ENCODE results near the gene MMP25. TPM values are rescaled to one million over a fixed set of nuclear protein-coding genes. Genes with fewer than 3 reads are reported as not detected.
A peak's percentile ranks its signal among the peaks of the same experiment; 100 is the strongest.

MMP25 gene
- polyA plus RNA-seq, 3 donors = 0.71 to 26.6 (median 2.6) TPM

DNA sequence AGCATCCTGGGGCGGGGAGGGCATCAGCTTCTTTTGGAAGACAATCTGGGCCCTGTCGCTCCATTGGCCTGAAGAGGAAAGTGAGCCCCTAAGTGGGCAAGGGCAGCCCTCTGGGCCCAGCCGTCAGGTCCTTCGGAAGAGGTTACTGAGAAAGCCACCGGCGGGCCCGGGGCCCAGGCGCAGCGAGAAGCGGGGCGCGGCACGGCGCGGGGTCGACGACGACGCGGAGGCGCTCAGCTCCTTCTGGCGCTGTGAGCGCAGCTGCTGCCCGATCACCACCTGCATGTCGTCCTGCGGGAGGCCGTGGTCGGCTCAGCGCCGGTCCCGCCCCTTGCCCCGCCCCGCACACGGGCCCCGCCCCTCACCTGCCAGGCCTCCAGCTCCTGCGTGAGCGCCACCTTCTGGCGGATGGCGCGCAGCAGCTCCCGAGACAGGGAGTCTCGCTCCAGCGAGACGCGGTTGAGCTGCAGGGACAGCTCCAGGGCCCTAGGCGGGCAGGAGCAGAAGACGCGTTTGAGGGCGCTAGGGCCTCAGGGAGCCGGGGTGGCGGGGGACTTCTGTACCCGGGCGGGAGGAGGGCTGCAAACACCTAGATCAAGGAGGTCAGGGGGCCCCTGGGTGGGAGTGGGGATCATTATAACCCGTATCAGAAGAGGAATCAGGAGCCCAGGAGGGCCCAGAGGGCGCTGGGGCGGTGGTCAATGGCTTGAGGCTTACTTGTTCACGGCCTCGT is 18.2 kb upstream of the MMP25 start:
- Histone ChIP-seq H3K27ac (ENCODE audit: low read depth in 1 of 2, low read length in 2 of 2) (no peak overlapping the region), H3K4me1 (ENCODE audit: control insufficient read depth in 1 of 2, insufficient read depth in 2 of 2, low read length in 2 of 2) (peaks cover 33 to 41% of the 10 kb centered on the region in 2 donors), H3K4me3 (replicated peaks in 1 of 3; ENCODE audit: low read depth in 2 of 3, low read length in 3 of 3) (peak overlapping the region in 1 of 3 experiments; percentile 36), H4K20me1 (ENCODE audit: insufficient read depth, low read length) (peaks cover 50% of the 10 kb centered on the region), H3K27me3 (ENCODE audit: control insufficient read depth in 2 of 2, insufficient read depth in 2 of 2, low read length in 2 of 2) (peaks cover 22 to 46% of the 10 kb centered on the region in 2 donors), H3K36me3 (replicated peaks in 1 of 2; ENCODE audit: control insufficient read depth in 1 of 2, insufficient read depth in 2 of 2, low read length in 2 of 2) (peaks cover 19 to 21% of the 10 kb centered on the region in 2 donors), H3K9me3 (replicated peaks in 1 of 2; ENCODE audit: control insufficient read depth in 1 of 2, insufficient read depth in 1 of 2, low read length in 2 of 2) (peaks cover 0 to 12% of the 10 kb centered on the region in 2 donors), H2AFZ (ENCODE audit: insufficient read depth, low read depth, low read length, poor library complexity, severe bottlenecking) (no peak overlapping the region), H3K79me2 (ENCODE audit: insufficient read depth, low read length) (no peaks in the 10 kb centered on the region), H3K9ac (ENCODE audit: insufficient read depth, low read length, poor library complexity, severe bottlenecking) (no peak overlapping the region), H3K4me2 (replicated peaks; ENCODE audit: extremely low read depth, low read length, poor library complexity, severe bottlenecking) (peak overlapping the region; percentile 55)
- peaks cover 38 to 50% (median 48%) of the 10 kb centered on the region in 3 donors for H3K27me3 Mint-ChIP-seq (ENCODE audit: low read depth in 3 of 3)
- WGBS (ENCODE audit: insufficient coverage) = 7% methylated on average over 55 of the region's 58 CpGs
- peaks cover 27 to 29% of the 10 kb centered on the region in 2 donors for H3K36me3 Mint-ChIP-seq
- H3K4me3 Mint-ChIP-seq = peak overlapping the region in 1 of 2 donors; percentile 86
- H3K27ac Mint-ChIP-seq = no peak overlapping the region
- DNase-seq = peak; percentile 72 to 78 (median 77)
- intact Hi-C loops (cut with micrococcal nuclease) = loop anchor here (2.0 to 10.0 kb wide), 2 partner anchors 25 to 97 kb away; no protein-coding TSS in a partner anchor
- H3K9me3 Mint-ChIP-seq = peaks cover 0 to 27% (median 6%) of the 10 kb centered on the region in 7 donors
- peak; percentile 90 for TF ChIP-seq CTCF (IDR thresholded peaks at IDR 0.05)
- H3K4me1 Mint-ChIP-seq = peaks cover 43% of the 10 kb centered on the region

GRCh38 chr16:3028716-3029319 is 17.5 kb upstream of the MMP25 start:
- no peak overlapping the region for H3K9ac ChIP-seq (ENCODE audit: insufficient read depth, low read length, poor library complexity, severe bottlenecking)
- peaks cover 44% of the 10 kb centered on the region for H4K20me1 ChIP-seq (ENCODE audit: insufficient read depth, low read length)
- peaks cover 23 to 53% of the 10 kb centered on the region in 2 donors for H3K27me3 ChIP-seq (ENCODE audit: control insufficient read depth in 2 of 2, insufficient read depth in 2 of 2, low read length in 2 of 2)
- intact Hi-C loops (cut with micrococcal nuclease) = loop anchor here (2.0 to 10.0 kb wide), 2 partner anchors 26 to 96 kb away; no protein-coding TSS in a partner anchor
- peak overlapping the region in 1 of 2 donors; percentile 86 for H3K4me3 Mint-ChIP-seq
- TF ChIP-seq CTCF (IDR thresholded peaks at IDR 0.05) = peak; percentile 22
- H3K9me3 ChIP-seq (replicated peaks in 1 of 2; ENCODE audit: control insufficient read depth in 1 of 2, insufficient read depth in 1 of 2, low read length in 2 of 2) = peaks cover 0 to 12% of the 10 kb centered on the region in 2 donors
- peaks cover 45 to 57% (median 55%) of the 10 kb centered on the region in 3 donors for H3K27me3 Mint-ChIP-seq (ENCODE audit: low read depth in 3 of 3)
- peak overlapping the region; percentile 55 for H3K4me2 ChIP-seq (replicated peaks; ENCODE audit: extremely low read depth, low read length, poor library complexity, severe bottlenecking)
- peaks cover 0 to 29% (median 9%) of the 10 kb centered on the region in 7 donors for H3K9me3 Mint-ChIP-seq
- H3K4me1 Mint-ChIP-seq = peaks cover 40% of the 10 kb centered on the region
- DNase-seq = no peak
- H2AFZ ChIP-seq (ENCODE audit: insufficient read depth, low read depth, low read length, poor library complexity, severe bottlenecking) = no peak overlapping the region
- peaks cover 27 to 30% of the 10 kb centered on the region in 2 donors for H3K36me3 Mint-ChIP-seq
- H3K4me1 ChIP-seq (ENCODE audit: control insufficient read depth in 1 of 2, insufficient read depth in 2 of 2, low read length in 2 of 2) = peaks cover 27 to 34% of the 10 kb centered on the region in 2 donors
- H3K27ac Mint-ChIP-seq = peak overlapping the region in 1 of 7 donors; percentile 12
- H3K79me2 ChIP-seq (ENCODE audit: insufficient read depth, low read length) = no peaks in the 10 kb centered on the region
- H3K4me3 ChIP-seq (replicated peaks in 1 of 3; ENCODE audit: low read depth in 2 of 3, low read length in 3 of 3) = no peak overlapping the region
- H3K36me3 ChIP-seq (replicated peaks in 1 of 2; ENCODE audit: control insufficient read depth in 1 of 2, insufficient read depth in 2 of 2, low read length in 2 of 2) = peaks cover 19 to 21% of the 10 kb centered on the region in 2 donors
- H3K27ac ChIP-seq (ENCODE audit: low read depth in 1 of 2, low read length in 2 of 2) = no peak overlapping the region
- WGBS (ENCODE audit: insufficient coverage) = 19% methylated on average over 8 of the region's 15 CpGs
